Measurements from ENCODE around the gene PRR13. TPM values are rescaled to one million over a fixed set of nuclear protein-coding genes. Genes with fewer than 3 reads are reported as not detected.

PRR13 gene
- total and polyA plus RNA-seq, 2 of the 13 experiments (the other 11 are each of a cell fraction or from before 2014, with no cell fraction given) = 65.0 to 102 TPM

GRCh38 chr12:53492830-53493609 lies 51.5 kb downstream of the PRR13 start (continued):
- TF ChIP-seq, protein P1, sequence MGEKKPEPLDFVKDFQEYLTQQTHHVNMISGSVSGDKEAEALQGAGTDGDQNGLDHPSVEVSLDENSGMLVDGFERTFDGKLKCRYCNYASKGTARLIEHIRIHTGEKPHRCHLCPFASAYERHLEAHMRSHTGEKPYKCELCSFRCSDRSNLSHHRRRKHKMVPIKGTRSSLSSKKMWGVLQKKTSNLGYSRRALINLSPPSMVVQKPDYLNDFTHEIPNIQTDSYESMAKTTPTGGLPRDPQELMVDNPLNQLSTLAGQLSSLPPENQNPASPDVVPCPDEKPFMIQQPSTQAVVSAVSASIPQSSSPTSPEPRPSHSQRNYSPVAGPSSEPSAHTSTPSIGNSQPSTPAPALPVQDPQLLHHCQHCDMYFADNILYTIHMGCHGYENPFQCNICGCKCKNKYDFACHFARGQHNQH (CRISPR knock-in tag; IDR thresholded peaks at IDR 0.05) = peak; percentile 15; the same call in 1 of the 2 replicates
- TF ChIP-seq BORCS8-MEF2B (CRISPR knock-in tag; IDR thresholded peaks at IDR 0.05) (no peak), ZNF780A (CRISPR knock-in tag; IDR thresholded peaks at IDR 0.05) (peak; percentile 29; the same call in 1 of the 2 replicates), AHR (CRISPR knock-in tag; IDR thresholded peaks at IDR 0.05) (no peak), SP1 (IDR thresholded peaks at IDR 0.05) (no peak), SP1 (CRISPR knock-in tag; IDR thresholded peaks at IDR 0.05) (peak; percentile 58; the same call in 1 of the 2 replicates), ZFP90 (CRISPR knock-in tag; IDR thresholded peaks at IDR 0.05; ENCODE audit: borderline replicate concordance) (no peak), ATRX (CRISPR knock-in tag; IDR thresholded peaks at IDR 0.05; ENCODE audit: borderline replicate concordance) (no peak), ZNF317 (CRISPR knock-in tag; IDR thresholded peaks at IDR 0.05) (0 out of 2 replicates have a peak, but pooled peaks have one; percentile 53), ZNF777 (CRISPR knock-in tag; IDR thresholded peaks at IDR 0.05) (0 out of 2 replicates have a peak, but pooled peaks have one; percentile 15), SRY (CRISPR knock-in tag; IDR thresholded peaks at IDR 0.05) (0 out of 2 replicates have a peak, but pooled peaks have one; percentile 32), ASH2L (IDR thresholded peaks at IDR 0.05; ENCODE audit: insufficient read length, low read depth, low read length) (peak; percentile 19), ZHX1 (CRISPR knock-in tag; IDR thresholded peaks at IDR 0.05; ENCODE audit: low read depth) (no peak), ZNF124 (CRISPR knock-in tag; IDR thresholded peaks at IDR 0.05) (no peak), SMC3 (IDR thresholded peaks at IDR 0.05; ENCODE audit: low read length) (no peak), ZBTB7B (CRISPR knock-in tag; IDR thresholded peaks at IDR 0.05) (no peak), RFX5 (IDR thresholded peaks at IDR 0.05; ENCODE audit: low read depth, low read length) (0 out of 2 replicates have a peak, but pooled peaks have one; percentile 17), SMARCE1 (IDR thresholded peaks at IDR 0.05; ENCODE audit: borderline replicate concordance) (no peak), MEIS2 (CRISPR knock-in tag; IDR thresholded peaks at IDR 0.05) (peak; percentile 44; the same call in 1 of the 2 replicates), ZNF550 (CRISPR knock-in tag; IDR thresholded peaks at IDR 0.05; ENCODE audit: borderline replicate concordance) (no peak), REL (CRISPR knock-in tag; conservative IDR thresholded peaks at IDR 0.05) (0 out of 2 replicates have a peak, but pooled peaks have one; percentile 54)
- TF ChIP-seq, protein P2, sequence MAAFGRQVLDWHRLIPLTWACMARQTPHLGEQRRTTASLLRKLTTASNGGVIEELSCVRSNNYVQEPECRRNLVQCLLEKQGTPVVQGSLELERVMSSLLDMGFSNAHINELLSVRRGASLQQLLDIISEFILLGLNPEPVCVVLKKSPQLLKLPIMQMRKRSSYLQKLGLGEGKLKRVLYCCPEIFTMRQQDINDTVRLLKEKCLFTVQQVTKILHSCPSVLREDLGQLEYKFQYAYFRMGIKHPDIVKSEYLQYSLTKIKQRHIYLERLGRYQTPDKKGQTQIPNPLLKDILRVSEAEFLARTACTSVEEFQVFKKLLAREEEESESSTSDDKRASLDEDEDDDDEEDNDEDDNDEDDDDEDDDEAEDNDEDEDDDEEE (CRISPR knock-in tag; IDR thresholded peaks at IDR 0.05) = 0 out of 2 replicates have a peak, but pooled peaks have one; percentile 22
- TF ChIP-seq, protein P3, sequence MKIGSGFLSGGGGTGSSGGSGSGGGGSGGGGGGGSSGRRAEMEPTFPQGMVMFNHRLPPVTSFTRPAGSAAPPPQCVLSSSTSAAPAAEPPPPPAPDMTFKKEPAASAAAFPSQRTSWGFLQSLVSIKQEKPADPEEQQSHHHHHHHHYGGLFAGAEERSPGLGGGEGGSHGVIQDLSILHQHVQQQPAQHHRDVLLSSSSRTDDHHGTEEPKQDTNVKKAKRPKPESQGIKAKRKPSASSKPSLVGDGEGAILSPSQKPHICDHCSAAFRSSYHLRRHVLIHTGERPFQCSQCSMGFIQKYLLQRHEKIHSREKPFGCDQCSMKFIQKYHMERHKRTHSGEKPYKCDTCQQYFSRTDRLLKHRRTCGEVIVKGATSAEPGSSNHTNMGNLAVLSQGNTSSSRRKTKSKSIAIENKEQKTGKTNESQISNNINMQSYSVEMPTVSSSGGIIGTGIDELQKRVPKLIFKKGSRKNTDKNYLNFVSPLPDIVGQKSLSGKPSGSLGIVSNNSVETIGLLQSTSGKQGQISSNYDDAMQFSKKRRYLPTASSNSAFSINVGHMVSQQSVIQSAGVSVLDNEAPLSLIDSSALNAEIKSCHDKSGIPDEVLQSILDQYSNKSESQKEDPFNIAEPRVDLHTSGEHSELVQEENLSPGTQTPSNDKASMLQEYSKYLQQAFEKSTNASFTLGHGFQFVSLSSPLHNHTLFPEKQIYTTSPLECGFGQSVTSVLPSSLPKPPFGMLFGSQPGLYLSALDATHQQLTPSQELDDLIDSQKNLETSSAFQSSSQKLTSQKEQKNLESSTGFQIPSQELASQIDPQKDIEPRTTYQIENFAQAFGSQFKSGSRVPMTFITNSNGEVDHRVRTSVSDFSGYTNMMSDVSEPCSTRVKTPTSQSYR (CRISPR knock-in tag; IDR thresholded peaks at IDR 0.05; ENCODE audit: borderline replicate concordance) = peak; percentile 97

Data from HepG2 (cell line).